ENCODE results near the gene CBLB.

Gene CBLB

GRCh38 chr3:105688821-105689220 lies 180.0 kb downstream of the CBLB start:
- no peak overlapping the region for H3K4me3 ChIP-seq (ENCODE audit: low read length)

GRCh38 chr3:105686278-105686897 lies 182.4 kb downstream of the CBLB start:
- TF ChIP-seq ZNF274 (IDR thresholded peaks at IDR 0.05; ENCODE audit: low read depth, low read length): no peak
- H3K4me3 ChIP-seq (ENCODE audit: low read length): no peak overlapping the region

More at GRCh38 chr3:105688821-105689220, 180.0 kb downstream of the CBLB start:
- TF ChIP-seq ZNF274 (IDR thresholded peaks at IDR 0.05; ENCODE audit: low read depth, low read length): no peak

GRCh38 chr3:105679951-105680350 lies 188.9 kb downstream of the CBLB start:
- H3K4me3 ChIP-seq (ENCODE audit: low read length): no peak overlapping the region
- no peak for TF ChIP-seq ZNF274 (IDR thresholded peaks at IDR 0.05; ENCODE audit: low read depth, low read length)

- no peak overlapping the region for H3K4me3 ChIP-seq (ENCODE audit: low read length)
- TF ChIP-seq ZNF274 (IDR thresholded peaks at IDR 0.05; ENCODE audit: low read depth, low read length): no peak
Observed at GRCh38 chr3:105678017-105678416, 190.8 kb downstream of the CBLB start.

- TF ChIP-seq ZNF274 (IDR thresholded peaks at IDR 0.05; ENCODE audit: low read depth, low read length): no peak
Observed at GRCh38 chr3:105676621-105677300, 192.1 kb downstream of the CBLB start.

GRCh38 chr3:105674437-105675065 lies 194.3 kb downstream of the CBLB start:
- H3K4me3 ChIP-seq (ENCODE audit: low read length): no peak overlapping the region
- TF ChIP-seq ZNF274 (IDR thresholded peaks at IDR 0.05; ENCODE audit: low read depth, low read length): no peak

More at GRCh38 chr3:105676621-105677300, 192.1 kb downstream of the CBLB start:
- H3K4me3 ChIP-seq (ENCODE audit: low read length): no peak overlapping the region

GRCh38 chr3:105672996-105673395 lies 195.8 kb downstream of the CBLB start:
- no peak overlapping the region for H3K4me3 ChIP-seq (ENCODE audit: low read length)
- no peak for TF ChIP-seq ZNF274 (IDR thresholded peaks at IDR 0.05; ENCODE audit: low read depth, low read length)

- no peak overlapping the region for H3K4me3 ChIP-seq (ENCODE audit: low read length)
- no peak for TF ChIP-seq ZNF274 (IDR thresholded peaks at IDR 0.05; ENCODE audit: low read depth, low read length)
Observed at GRCh38 chr3:105662306-105662705, 206.5 kb downstream of the CBLB start.

- no peak overlapping the region for H3K4me3 ChIP-seq (ENCODE audit: low read length)
- no peak for TF ChIP-seq ZNF274 (IDR thresholded peaks at IDR 0.05; ENCODE audit: low read depth, low read length)
Observed at GRCh38 chr3:105661461-105661860, 207.4 kb downstream of the CBLB start.

- no peak overlapping the region for H3K4me3 ChIP-seq (ENCODE audit: low read length)
Observed at GRCh38 chr3:105656651-105657504, 211.9 kb downstream of the CBLB start.

GRCh38 chr3:105653868-105654267 lies 214.9 kb downstream of the CBLB start:
- H3K4me3 ChIP-seq (ENCODE audit: low read length): no peak overlapping the region
- no peak for TF ChIP-seq ZNF274 (IDR thresholded peaks at IDR 0.05; ENCODE audit: low read depth, low read length)

More at GRCh38 chr3:105656651-105657504, 211.9 kb downstream of the CBLB start:
- no peak for TF ChIP-seq ZNF274 (IDR thresholded peaks at IDR 0.05; ENCODE audit: low read depth, low read length)

GRCh38 chr3:105653166-105653565 lies 215.6 kb downstream of the CBLB start:
- no peak overlapping the region for H3K4me3 ChIP-seq (ENCODE audit: low read length)
- TF ChIP-seq ZNF274 (IDR thresholded peaks at IDR 0.05; ENCODE audit: low read depth, low read length): no peak

GRCh38 chr3:105649480-105649879 lies 219.3 kb downstream of the CBLB start:
- H3K4me3 ChIP-seq (ENCODE audit: low read length): no peak overlapping the region
- TF ChIP-seq ZNF274 (IDR thresholded peaks at IDR 0.05; ENCODE audit: low read depth, low read length): no peak

GRCh38 chr3:105647047-105647446 lies 221.8 kb downstream of the CBLB start:
- H3K4me3 ChIP-seq (ENCODE audit: low read length): no peak overlapping the region
- TF ChIP-seq ZNF274 (IDR thresholded peaks at IDR 0.05; ENCODE audit: low read depth, low read length): no peak
